Mesenchymal stem cell (in vitro differentiated cells and primary cell): Measurements from ENCODE around the gene SH2D4B.

Source experiments
- DNase-seq: peaks from one replicate; pipeline ENCODE4 v3.0.0-alpha.2; 2013
- H2AFZ ChIP-seq: one replicate; pipeline ENCODE4 v1.6.1; 2013; ENCODE audit warnings: low read depth, mild to moderate bottlenecking, control low read depth, inconsistent platforms, low read length, moderate library complexity
- H2AK5ac ChIP-seq: 2 replicates; pipeline ENCODE4 v1.6.1; 2013; ENCODE audit warnings: low read length, moderate library complexity, mild to moderate bottlenecking, inconsistent platforms; ENCODE audit not compliant: severe bottlenecking
- H2BK120ac ChIP-seq: one replicate; pipeline ENCODE4 v1.6.1; 2013; ENCODE audit warnings: low read depth, mild to moderate bottlenecking, inconsistent platforms, low read length, moderate library complexity
- H2BK12ac ChIP-seq, 2 experiments: one replicate each; pipeline ENCODE4 v1.6.1; 2013; ENCODE audit warnings: inconsistent platforms in 2 of 2, low read length in 2 of 2, mild to moderate bottlenecking in 2 of 2, moderate library complexity in 2 of 2, control low read depth in 1 of 2
- H2BK15ac ChIP-seq: one replicate; pipeline ENCODE4 v1.6.1; 2013; ENCODE audit warnings: mild to moderate bottlenecking, low read depth, inconsistent platforms; ENCODE audit not compliant: poor library complexity, severe bottlenecking
- H2BK5ac ChIP-seq: 2 replicates; pipeline ENCODE4 v1.6.1; 2013; ENCODE audit warnings: low read depth, mild to moderate bottlenecking, low read length, control low read depth, inconsistent platforms; ENCODE audit not compliant: poor library complexity, severe bottlenecking
- H3K14ac ChIP-seq, 2 experiments: one replicate each; pipeline ENCODE4 v1.6.1; 2013; ENCODE audit warnings: inconsistent platforms in 2 of 2, low read length in 2 of 2, control low read depth in 1 of 2, mild to moderate bottlenecking in 1 of 2, moderate library complexity in 1 of 2
- H3K18ac ChIP-seq, 2 experiments: one replicate each; pipeline ENCODE4 v1.6.1; 2013; ENCODE audit warnings: inconsistent platforms in 2 of 2, low read length in 2 of 2, control low read depth in 1 of 2, low read depth in 1 of 2, mild to moderate bottlenecking in 1 of 2
- H3K23ac ChIP-seq, 2 experiments: one replicate each; pipeline ENCODE4 v1.6.1; 2013; ENCODE audit warnings: inconsistent platforms in 2 of 2, low read length in 2 of 2, mild to moderate bottlenecking in 2 of 2, moderate library complexity in 2 of 2, control low read depth in 1 of 2
- H3K27ac ChIP-seq: 2 replicates; pipeline ENCODE4 v1.5.1; 2013; ENCODE audit warnings: mild to moderate bottlenecking, moderate library complexity, low read length, control low read depth, inconsistent platforms; ENCODE audit not compliant: poor library complexity, severe bottlenecking
- H3K27me3 ChIP-seq, 2 experiments: 2 replicates each; pipeline versions ENCODE4 v1.6.1 to v1.7.0; 2013; ENCODE audit warnings: low read length in 2 of 2, mild to moderate bottlenecking in 2 of 2, moderate library complexity in 2 of 2, control low read depth in 1 of 2, inconsistent platforms in 1 of 2; ENCODE audit not compliant: control insufficient read depth in 1 of 2, insufficient read depth in 1 of 2
- H3K36me3 ChIP-seq, 2 experiments: 2 replicates each; pipeline versions ENCODE4 v1.6.1 to v1.7.0; 2013; ENCODE audit warnings: low read length in 2 of 2, control low read depth in 1 of 2, inconsistent platforms in 1 of 2, low read depth in 1 of 2, mild to moderate bottlenecking in 1 of 2; ENCODE audit not compliant: insufficient read depth in 2 of 2, control insufficient read depth in 1 of 2
- H3K4ac ChIP-seq, 2 experiments: one replicate each; pipeline ENCODE4 v1.6.1; 2013; ENCODE audit warnings: inconsistent platforms in 2 of 2, low read length in 2 of 2, mild to moderate bottlenecking in 2 of 2, moderate library complexity in 2 of 2, control low read depth in 1 of 2, low read depth in 1 of 2
- H3K4me1 ChIP-seq: 2 replicates; pipeline ENCODE4 v1.6.1; 2013; ENCODE audit warnings: low read depth, low read length, control low read depth; ENCODE audit not compliant: control insufficient read depth, insufficient read depth
- H3K4me2 ChIP-seq: 2 replicates; pipeline ENCODE4 v1.6.1; 2013; ENCODE audit warnings: low read length, mild to moderate bottlenecking, inconsistent platforms; ENCODE audit not compliant: poor library complexity, severe bottlenecking
- H3K4me3 ChIP-seq, 2 experiments: 2 replicates each; pipeline versions ENCODE4 v1.5.1 to v1.7.0; 2013; ENCODE audit warnings: low read length in 2 of 2, mild to moderate bottlenecking in 2 of 2, control low read depth in 1 of 2, low read depth in 1 of 2; ENCODE audit not compliant: insufficient read depth in 1 of 2
- H3K79me1 ChIP-seq: replicated peaks from 2 replicates; pipeline ENCODE4 v1.6.1; 2013; ENCODE audit warnings: mild to moderate bottlenecking, control low read depth, low read length, inconsistent platforms; ENCODE audit not compliant: poor library complexity, severe bottlenecking
- H3K9ac ChIP-seq: 2 replicates; pipeline ENCODE4 v1.7.0; 2013; ENCODE audit warnings: mild to moderate bottlenecking, low read length, moderate library complexity
- H3K9me3 ChIP-seq: 2 replicates; pipeline ENCODE4 v1.7.0; 2013; ENCODE audit warnings: mild to moderate bottlenecking, low read length; ENCODE audit not compliant: control insufficient read depth
- H4K8ac ChIP-seq: one replicate; pipeline ENCODE4 v1.6.1; 2013; ENCODE audit warnings: inconsistent platforms, mild to moderate bottlenecking, low read length, moderate library complexity
- H4K91ac ChIP-seq: one replicate; pipeline ENCODE4 v1.6.1; 2013; ENCODE audit warnings: mild to moderate bottlenecking, low read length, inconsistent platforms
- WGBS: methylation state at CpG from one replicate; pipeline ENCODE4 v1.1.7; 2013; ENCODE audit warnings: mixed read lengths; 5-methylcytosine and 5-hydroxymethylcytosine counted together

The SH2D4B gene

DNA sequence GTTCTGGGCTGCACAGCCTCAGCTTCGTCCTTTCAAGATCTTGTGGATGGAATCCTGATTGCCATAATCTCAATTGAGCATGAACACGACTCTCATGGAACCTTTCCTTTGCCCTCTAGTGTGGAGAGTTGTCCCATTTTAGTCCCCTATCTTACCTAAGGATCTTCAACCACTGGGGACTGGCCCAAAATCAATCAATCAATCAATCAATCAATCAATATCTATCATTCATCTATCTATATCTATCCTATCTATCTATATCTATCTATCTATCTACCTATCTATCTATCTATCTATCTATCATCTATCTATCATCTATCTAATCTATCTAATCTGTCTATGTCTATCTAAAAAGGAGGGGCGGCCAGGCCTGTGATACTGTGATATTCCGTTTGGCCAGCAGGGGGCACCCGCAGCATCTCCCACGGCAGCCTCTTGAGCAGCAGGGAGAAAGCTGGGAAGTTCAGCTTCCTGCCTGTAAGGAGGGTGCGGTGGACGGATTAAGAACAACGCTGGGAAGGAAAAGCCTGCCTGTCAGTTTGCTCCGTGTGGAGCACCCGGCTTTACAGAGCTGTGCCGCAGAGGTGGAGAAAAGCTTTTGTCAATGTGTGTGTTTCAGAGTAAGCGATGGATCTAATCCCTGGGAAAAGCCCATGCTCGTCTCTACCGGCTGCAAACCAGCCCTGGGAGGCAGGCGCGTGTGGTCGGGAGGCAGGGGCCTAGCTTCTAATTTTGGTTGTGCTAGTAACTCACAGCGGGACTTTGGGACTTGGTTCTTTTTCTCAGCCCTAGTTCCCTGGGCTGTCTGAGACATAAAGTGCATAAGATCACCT is 124.9 kb downstream of the SH2D4B start:
- H3K4me2 ChIP-seq: peak overlapping the region; percentile 69

GRCh38 chr10:80664071-80664680 is 126.5 kb downstream of the SH2D4B start:
- no peak overlapping the region for H3K14ac ChIP-seq
- no peaks in the 10 kb centered on the region for H3K9me3 ChIP-seq
- H2BK15ac ChIP-seq: no peak overlapping the region
- peaks cover 14 to 19% of the 10 kb centered on the region in 2 experiments for H3K27me3 ChIP-seq
- H2AFZ ChIP-seq: no peak overlapping the region
- no peak overlapping the region for H3K4me2 ChIP-seq
- no peaks in the 10 kb centered on the region for H3K4me1 ChIP-seq
- H3K4me3 ChIP-seq: no peak overlapping the region
- H4K91ac ChIP-seq: no peak overlapping the region
- no peak overlapping the region for H2BK12ac ChIP-seq
- 20% methylated on average over 10 of the region's 10 CpGs for WGBS
- no peak overlapping the region for H3K23ac ChIP-seq
- no peak overlapping the region for H3K27ac ChIP-seq
- H3K4ac ChIP-seq: no peak overlapping the region
- no peak overlapping the region for H3K9ac ChIP-seq
- H2BK120ac ChIP-seq: no peak overlapping the region
- H3K36me3 ChIP-seq: no peaks in the 10 kb centered on the region
- H4K8ac ChIP-seq: no peak overlapping the region
- H3K79me1 ChIP-seq: no peaks in the 10 kb centered on the region
- peak; percentile 73 for DNase-seq
- no peak overlapping the region for H2BK5ac ChIP-seq
- H2AK5ac ChIP-seq: no peak overlapping the region
- H3K18ac ChIP-seq: no peak overlapping the region

More for the DNA sequence above, 124.9 kb downstream of the SH2D4B start:
- DNase-seq: peak; percentile 85
- no peak overlapping the region for H3K27ac ChIP-seq
- H3K9ac ChIP-seq: peak overlapping the region; percentile 84
- peak overlapping the region in 1 of 2 experiments; percentile 70 for H3K4me3 ChIP-seq
- peaks cover 5% of the 10 kb centered on the region for H3K9me3 ChIP-seq
- no peak overlapping the region for H2AK5ac ChIP-seq
- H3K14ac ChIP-seq: no peak overlapping the region
- no peaks in the 10 kb centered on the region for H3K79me1 ChIP-seq
- H3K18ac ChIP-seq: no peak overlapping the region
- H3K23ac ChIP-seq: no peak overlapping the region
- no peak overlapping the region for H2BK12ac ChIP-seq
- no peak overlapping the region for H2BK120ac ChIP-seq
- no peaks in the 10 kb centered on the region for H3K4me1 ChIP-seq
- no peak overlapping the region for H2AFZ ChIP-seq
- H3K36me3 ChIP-seq: no peaks in the 10 kb centered on the region
- 10% methylated on average over 19 of the region's 19 CpGs for WGBS
- H3K27me3 ChIP-seq: peaks cover 15 to 19% of the 10 kb centered on the region in 2 experiments
- H2BK15ac ChIP-seq: peak overlapping the region; percentile 98
- no peak overlapping the region for H2BK5ac ChIP-seq
- H4K8ac ChIP-seq: peak overlapping the region; percentile 79
- H4K91ac ChIP-seq: peak overlapping the region; percentile 63
- no peak overlapping the region for H3K4ac ChIP-seq

- Histone ChIP-seq H2BK12ac (no peak overlapping the region), H3K4me1 (no peaks in the 10 kb centered on the region), H3K27me3 (peaks cover 6 to 11% of the 10 kb centered on the region in 2 experiments), H2AK5ac (no peak overlapping the region), H3K4ac (no peak overlapping the region), H2BK5ac (no peak overlapping the region), H4K8ac (no peak overlapping the region), H3K9ac (no peak overlapping the region), H3K4me2 (no peak overlapping the region), H4K91ac (no peak overlapping the region), H3K18ac (no peak overlapping the region), H3K9me3 (no peaks in the 10 kb centered on the region), H3K23ac (no peak overlapping the region), H2BK15ac (no peak overlapping the region), H3K36me3 (no peaks in the 10 kb centered on the region), H2AFZ (no peak overlapping the region), H3K4me3 (no peak overlapping the region), H3K27ac (no peak overlapping the region), H2BK120ac (no peak overlapping the region), H3K79me1 (no peaks in the 10 kb centered on the region), H3K14ac (no peak overlapping the region)
- no peak for DNase-seq
- WGBS: 97% methylated on average over 2 of the region's 2 CpGs
Measured at GRCh38 chr10:80669485-80669884, 131.8 kb downstream of the SH2D4B start.

DNA sequence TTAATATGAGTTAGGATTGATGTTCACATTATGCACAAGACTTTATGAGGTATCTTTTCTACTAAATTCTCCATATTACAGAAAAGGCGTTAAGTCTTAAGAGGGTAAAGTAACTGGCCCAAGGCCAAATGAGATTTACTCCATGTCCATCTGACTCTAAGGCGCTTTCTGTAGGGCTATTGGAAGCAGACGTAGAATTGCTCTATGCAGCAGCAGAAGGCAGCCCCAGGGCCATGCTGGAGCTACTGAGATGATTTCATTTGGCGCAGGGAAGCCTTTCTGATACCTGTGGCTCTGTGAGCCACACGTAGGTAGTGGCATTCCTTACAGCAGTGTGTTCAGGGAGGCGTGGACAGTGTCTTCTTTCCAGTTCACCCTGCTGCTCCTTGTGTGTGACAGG is 133.1 kb downstream of the SH2D4B start:
- Histone ChIP-seq H3K27ac (no peak overlapping the region), H3K4me2 (no peak overlapping the region), H2BK12ac (no peak overlapping the region), H3K79me1 (no peaks in the 10 kb centered on the region), H2AK5ac (no peak overlapping the region), H3K18ac (no peak overlapping the region), H2BK15ac (no peak overlapping the region), H3K23ac (no peak overlapping the region), H3K4me1 (no peaks in the 10 kb centered on the region), H3K4ac (no peak overlapping the region), H2BK5ac (no peak overlapping the region), H3K9ac (no peak overlapping the region), H4K91ac (no peak overlapping the region), H3K4me3 (no peak overlapping the region), H3K36me3 (no peaks in the 10 kb centered on the region), H3K9me3 (no peaks in the 10 kb centered on the region), H4K8ac (no peak overlapping the region), H2BK120ac (no peak overlapping the region), H2AFZ (no peak overlapping the region), H3K14ac (no peak overlapping the region), H3K27me3 (peaks cover 6 to 11% of the 10 kb centered on the region in 2 experiments)
- 91% methylated on average over 6 of the region's 6 CpGs for WGBS
- DNase-seq: no peak
